ENCODE results near the gene CERKL.

CERKL gene

DNA sequence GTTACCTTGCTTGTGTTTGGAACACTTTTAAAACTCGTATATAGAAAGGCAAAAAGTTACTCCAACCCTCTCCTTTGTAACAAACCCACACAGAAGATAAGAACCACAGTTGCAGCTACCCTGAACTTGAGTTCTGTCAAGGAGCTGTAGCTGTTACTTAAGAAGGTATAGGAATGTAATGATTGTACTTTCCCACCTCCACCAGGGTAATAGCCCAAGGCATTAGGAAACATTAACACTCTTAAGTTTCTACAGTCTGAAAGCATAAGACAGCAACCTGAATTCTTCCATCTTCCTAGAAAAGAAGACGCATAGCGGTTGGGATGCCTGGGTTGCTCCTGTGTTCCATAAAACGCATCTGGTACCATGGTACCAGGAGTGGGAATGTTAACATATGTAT is 156.7 kb downstream of the CERKL start:
- DNase-seq, result no peak

DNA sequence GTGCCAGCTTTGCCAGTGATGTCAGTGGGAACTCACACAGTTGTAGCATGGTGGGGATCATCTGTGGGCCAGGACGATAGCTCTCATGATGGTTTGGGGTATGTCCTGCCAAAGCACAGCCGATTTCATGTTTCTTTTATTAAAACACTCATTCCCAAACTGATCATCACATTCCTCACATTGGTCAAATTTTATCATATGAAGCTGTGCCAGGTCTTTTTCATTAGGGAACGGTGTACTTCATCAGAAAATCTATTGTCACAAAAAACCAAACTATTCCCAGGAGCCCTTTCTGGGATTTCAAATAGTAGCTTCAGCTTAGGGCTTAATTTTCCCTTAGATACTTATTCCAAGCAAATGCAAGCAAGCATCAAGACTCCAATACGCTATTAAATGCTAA is 157.7 kb downstream of the CERKL start:
- no peak for DNase-seq

All from bone marrow (tissue), 2 donors.